NCI-H2107 (cell line): ENCODE data around the gene TMEM117.
"Not testable (repeated sequence)": the region's sequence is repeated elsewhere in the genome, so short reads cannot be mapped to it uniquely, and the experiment has no call there.

Experiments
- DNase-seq: peaks from one replicate; lab custom pipeline; 2025; lab: John Stamatoyannopoulos, UW

TMEM117 gene

GRCh38 chr12:43841253-43841652, 5.4 kb downstream of the TMEM117 start:
- no peak for DNase-seq

- DNase-seq, result no peak
Observed at GRCh38 chr12:43842259-43842658, 6.4 kb downstream of the TMEM117 start.

GRCh38 chr12:43847425-43848225, 11.7 kb downstream of the TMEM117 start:
- DNase-seq, result not testable (repeated sequence)

GRCh38 chr12:43848226-43848507, 12.3 kb downstream of the TMEM117 start:
- DNase-seq, result no peak

GRCh38 chr12:43848786-43849185, 12.9 kb downstream of the TMEM117 start:
- no peak for DNase-seq

- DNase-seq, result no peak
Observed at GRCh38 chr12:43852744-43853143, 16.9 kb downstream of the TMEM117 start.

- no peak for DNase-seq
Observed at GRCh38 chr12:43856972-43857371, 21.1 kb downstream of the TMEM117 start.

- DNase-seq, result no peak
Observed at GRCh38 chr12:43858096-43858495, 22.2 kb downstream of the TMEM117 start.

GRCh38 chr12:43858991-43859390, 23.1 kb downstream of the TMEM117 start:
- DNase-seq, result no peak

GRCh38 chr12:43861015-43861839, 25.3 kb downstream of the TMEM117 start:
- DNase-seq, result no peak

- DNase-seq, result no peak
Observed at GRCh38 chr12:43861840-43862150, 25.9 kb downstream of the TMEM117 start.

GRCh38 chr12:43863770-43864366, 28.0 kb downstream of the TMEM117 start:
- DNase-seq, result no peak

GRCh38 chr12:43864557-43864956, 28.7 kb downstream of the TMEM117 start:
- not testable (repeated sequence) for DNase-seq

GRCh38 chr12:43869184-43869583, 33.3 kb downstream of the TMEM117 start:
- no peak for DNase-seq

- not testable (repeated sequence) for DNase-seq
Observed at GRCh38 chr12:43869765-43870164, 33.9 kb downstream of the TMEM117 start.

GRCh38 chr12:43871258-43871657, 35.4 kb downstream of the TMEM117 start:
- not testable (repeated sequence) for DNase-seq

GRCh38 chr12:43872396-43872795, 36.5 kb downstream of the TMEM117 start:
- DNase-seq, result no peak

- no peak for DNase-seq
Observed at GRCh38 chr12:43878050-43878449, 42.2 kb downstream of the TMEM117 start.

GRCh38 chr12:43880547-43880946, 44.7 kb downstream of the TMEM117 start:
- DNase-seq, result no peak

GRCh38 chr12:43882578-43883178, 46.8 kb downstream of the TMEM117 start:
- DNase-seq, result peak; percentile 39

GRCh38 chr12:43883311-43883710, 47.4 kb downstream of the TMEM117 start:
- no peak for DNase-seq

- no peak for DNase-seq
Observed at GRCh38 chr12:43883748-43884147, 47.9 kb downstream of the TMEM117 start.
